Fibroblast of mammary gland (primary cell): ENCODE results near the gene MED12L.

Source experiments
- DNase-seq: peaks from one replicate; pipeline ENCODE4 v3.0.0-alpha.2; 2010; ENCODE audit warnings: low read depth
- H3K4me3 ChIP-seq: 2 replicates; pipeline ENCODE4 v1.5.1; 2011; ENCODE audit warnings: low read depth, mild to moderate bottlenecking, low read length, moderate library complexity; ENCODE audit not compliant: control insufficient read depth
- TF ChIP-seq, protein P1 (sequence below): conservative IDR thresholded peaks from 2 replicates; pipeline ENCODE4 v1.5.1; 2011; ENCODE audit warnings: low read depth, low read length, inconsistent platforms; ENCODE audit not compliant: control insufficient read depth, insufficient read depth

The MED12L gene

DNA sequence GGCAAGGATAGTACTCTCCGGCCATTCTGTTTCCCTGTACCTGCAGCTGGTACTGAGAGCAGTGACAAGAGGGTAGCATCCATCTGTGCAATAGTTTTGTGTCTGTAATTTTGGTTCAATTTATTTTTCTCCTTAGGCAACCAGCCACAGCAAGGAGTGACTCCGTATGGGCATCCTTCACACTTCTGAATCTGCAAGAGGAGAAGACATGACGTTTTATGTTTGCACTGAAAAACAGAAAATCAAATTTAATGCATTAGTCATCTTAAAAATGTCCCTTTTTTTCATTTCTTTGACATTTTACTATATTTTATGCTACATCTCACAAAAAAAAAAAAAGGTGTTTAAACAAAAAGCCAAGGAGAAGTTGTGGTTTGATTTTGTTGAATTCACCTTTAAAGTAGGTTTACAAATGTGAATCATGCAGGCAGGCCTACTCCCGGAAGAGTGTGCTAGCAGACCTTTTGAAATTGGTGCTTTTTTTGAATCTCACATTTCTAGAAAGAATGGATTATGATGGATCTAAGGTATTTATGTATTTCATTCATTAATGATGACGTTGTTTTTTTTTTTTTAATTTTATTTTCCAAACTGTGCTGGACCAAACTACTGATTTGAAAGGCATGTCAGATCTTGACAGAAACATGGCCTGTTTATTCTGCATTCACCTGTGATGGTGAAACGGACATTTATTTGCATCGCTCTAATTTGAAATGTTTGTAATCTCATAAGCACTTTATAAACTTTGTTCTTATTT, 347.3 kb downstream of the MED12L start:
- TF ChIP-seq, protein P1, sequence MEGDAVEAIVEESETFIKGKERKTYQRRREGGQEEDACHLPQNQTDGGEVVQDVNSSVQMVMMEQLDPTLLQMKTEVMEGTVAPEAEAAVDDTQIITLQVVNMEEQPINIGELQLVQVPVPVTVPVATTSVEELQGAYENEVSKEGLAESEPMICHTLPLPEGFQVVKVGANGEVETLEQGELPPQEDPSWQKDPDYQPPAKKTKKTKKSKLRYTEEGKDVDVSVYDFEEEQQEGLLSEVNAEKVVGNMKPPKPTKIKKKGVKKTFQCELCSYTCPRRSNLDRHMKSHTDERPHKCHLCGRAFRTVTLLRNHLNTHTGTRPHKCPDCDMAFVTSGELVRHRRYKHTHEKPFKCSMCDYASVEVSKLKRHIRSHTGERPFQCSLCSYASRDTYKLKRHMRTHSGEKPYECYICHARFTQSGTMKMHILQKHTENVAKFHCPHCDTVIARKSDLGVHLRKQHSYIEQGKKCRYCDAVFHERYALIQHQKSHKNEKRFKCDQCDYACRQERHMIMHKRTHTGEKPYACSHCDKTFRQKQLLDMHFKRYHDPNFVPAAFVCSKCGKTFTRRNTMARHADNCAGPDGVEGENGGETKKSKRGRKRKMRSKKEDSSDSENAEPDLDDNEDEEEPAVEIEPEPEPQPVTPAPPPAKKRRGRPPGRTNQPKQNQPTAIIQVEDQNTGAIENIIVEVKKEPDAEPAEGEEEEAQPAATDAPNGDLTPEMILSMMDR, result no peak
- no peak for DNase-seq
- no peak overlapping the region for H3K4me3 ChIP-seq

DNA sequence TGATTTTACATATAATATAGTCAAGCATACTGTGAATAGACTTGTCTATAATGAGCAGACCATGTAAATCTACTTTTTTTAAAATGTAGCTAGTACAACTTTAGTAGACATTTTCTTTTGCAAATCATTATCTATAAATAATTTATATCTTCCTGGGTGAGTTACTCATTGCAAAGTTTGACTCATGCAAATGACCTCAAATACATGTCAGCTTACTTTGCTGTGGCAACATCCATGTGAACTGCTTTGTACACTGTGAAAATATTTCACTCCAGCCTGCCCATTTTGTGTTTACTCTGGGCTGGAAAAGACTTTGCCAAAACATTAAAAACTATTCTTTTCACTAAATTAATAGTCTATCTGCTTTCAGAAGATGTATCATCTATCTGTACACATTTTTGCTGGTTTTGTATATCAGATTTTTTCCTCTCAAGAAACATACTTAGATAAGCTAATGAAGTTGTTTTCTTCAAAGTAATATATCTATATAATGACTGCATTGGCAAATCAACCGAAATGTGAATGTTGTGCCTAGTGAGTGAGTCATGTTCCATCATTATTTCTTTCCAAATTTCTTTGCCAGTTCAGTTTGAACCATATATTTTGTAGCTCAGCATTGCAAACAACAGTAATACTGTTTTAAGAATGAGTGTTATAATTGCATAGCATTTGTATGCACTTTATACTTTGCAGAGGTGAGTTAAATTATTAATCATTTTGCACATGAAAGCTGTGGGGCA, 348.9 kb downstream of the MED12L start:
- DNase-seq, result peak; percentile 96
- no peak overlapping the region for H3K4me3 ChIP-seq
- TF ChIP-seq, protein P1, result no peak

DNA sequence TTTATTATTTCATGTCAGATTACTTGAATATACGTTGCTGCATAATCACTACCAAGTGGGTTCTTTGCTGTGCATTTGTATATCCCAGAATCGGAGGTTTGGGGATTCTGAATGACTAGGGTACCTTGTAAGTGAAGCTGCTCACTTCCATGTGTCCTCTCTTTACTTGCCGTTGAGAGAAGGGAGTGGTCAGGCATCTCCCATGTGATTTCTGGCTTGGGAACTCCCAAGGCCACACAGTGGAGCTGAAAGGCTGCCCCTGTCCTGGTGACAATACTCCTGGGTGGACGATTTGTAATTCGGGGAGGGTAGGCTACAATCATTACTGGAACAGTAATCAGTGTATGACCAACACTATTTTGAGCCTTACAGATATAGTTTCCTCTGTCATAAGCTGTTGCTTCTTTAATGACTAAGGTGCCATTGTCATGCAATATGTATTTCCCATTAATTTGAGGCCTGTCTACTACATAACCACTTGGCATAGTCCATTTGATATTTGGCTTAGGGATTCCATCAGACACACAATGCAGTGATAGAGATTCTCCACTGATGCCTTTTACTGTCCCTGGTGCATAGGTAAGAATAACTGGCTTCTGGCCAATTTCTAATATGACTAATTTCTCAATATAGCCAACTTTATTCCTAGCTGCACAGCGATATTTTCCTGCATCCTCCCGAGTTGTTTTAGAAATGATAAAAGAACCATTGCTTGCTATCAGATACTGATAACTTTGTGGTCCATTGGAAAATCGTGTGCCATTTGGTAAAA, 351.4 kb downstream of the MED12L start:
- no peak overlapping the region for H3K4me3 ChIP-seq
- no peak for DNase-seq
- TF ChIP-seq, protein P1, result no peak

DNA sequence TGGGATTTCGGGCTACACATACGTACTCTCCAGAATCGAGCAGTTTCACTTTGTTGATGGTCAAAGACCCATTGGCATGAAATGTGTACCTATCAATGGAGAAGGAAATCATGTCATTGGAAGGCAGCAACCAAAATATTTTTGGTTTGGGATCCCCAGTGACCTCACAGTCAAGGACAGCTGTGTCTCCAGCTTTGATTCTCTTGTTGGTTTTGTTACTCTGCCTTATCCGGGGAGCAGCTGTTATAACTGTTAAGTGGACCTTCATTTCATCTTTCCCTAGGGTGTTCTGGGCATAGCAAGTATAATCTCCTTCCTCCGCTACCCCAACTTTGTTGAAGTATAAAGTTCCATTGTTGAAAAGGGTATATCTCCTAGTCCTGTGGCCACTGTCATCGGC, 352.4 kb downstream of the MED12L start:
- H3K4me3 ChIP-seq, result no peak overlapping the region
- no peak for DNase-seq

DNA sequence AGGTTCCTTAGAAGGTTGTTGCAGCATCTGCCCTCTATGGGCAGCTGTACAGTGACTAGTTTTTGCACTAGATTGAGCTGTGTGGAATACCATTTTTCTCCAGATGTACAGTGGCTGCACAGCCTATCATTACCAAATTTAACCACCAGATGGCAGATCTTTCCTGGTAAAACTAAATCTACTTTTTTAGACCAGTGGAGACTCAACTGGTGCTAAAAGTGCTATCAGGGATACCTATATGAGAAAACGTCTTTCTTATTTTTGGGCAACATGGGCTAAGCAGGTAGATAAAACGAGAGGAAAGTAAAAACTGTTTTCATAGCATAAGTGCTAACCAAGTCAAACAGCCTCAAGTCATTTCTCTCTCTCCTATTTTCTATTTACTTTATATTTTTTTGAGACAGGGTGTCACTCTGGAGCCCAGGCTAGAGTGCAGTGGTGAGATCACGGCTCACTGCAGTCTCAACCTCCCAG, 354.2 kb downstream of the MED12L start:
- TF ChIP-seq, protein P1, result peak; percentile 72
- DNase-seq, result peak; percentile 77
- no peak overlapping the region for H3K4me3 ChIP-seq

More for the DNA sequence above, 352.4 kb downstream of the MED12L start:
- TF ChIP-seq, protein P1, result no peak

DNA sequence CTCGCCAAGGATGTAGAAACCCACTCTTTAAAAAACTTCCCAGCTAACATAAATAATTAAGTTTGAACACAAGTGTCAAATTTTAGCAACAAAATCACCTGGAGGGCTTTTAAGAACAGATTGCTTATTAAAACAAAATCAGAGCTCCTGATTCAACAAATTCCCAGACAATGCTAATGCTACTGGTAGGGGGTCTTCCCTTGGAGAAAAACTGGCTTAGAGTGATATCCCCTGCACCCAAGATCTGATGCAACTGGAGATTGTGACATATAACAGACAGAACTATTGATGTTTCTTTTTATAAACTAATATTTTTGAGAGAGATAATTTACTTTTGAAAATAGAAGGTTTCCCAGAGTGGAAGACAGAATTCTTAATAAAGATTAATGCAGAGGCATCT, 355.5 kb downstream of the MED12L start:
- TF ChIP-seq, protein P1, result no peak
- DNase-seq, result no peak
- H3K4me3 ChIP-seq, result no peak overlapping the region
